ENCODE data around the gene SVIL. TPM values are rescaled to one million over a fixed set of nuclear protein-coding genes. Genes with fewer than 3 reads are reported as not detected.
"Not testable (repeated sequence)": the region's sequence is repeated elsewhere in the genome, so short reads cannot be mapped to it uniquely, and the experiment has no call there.

Gene SVIL
- total RNA-seq, 2 donors from 2014 or later: 349 to 483 TPM

DNA sequence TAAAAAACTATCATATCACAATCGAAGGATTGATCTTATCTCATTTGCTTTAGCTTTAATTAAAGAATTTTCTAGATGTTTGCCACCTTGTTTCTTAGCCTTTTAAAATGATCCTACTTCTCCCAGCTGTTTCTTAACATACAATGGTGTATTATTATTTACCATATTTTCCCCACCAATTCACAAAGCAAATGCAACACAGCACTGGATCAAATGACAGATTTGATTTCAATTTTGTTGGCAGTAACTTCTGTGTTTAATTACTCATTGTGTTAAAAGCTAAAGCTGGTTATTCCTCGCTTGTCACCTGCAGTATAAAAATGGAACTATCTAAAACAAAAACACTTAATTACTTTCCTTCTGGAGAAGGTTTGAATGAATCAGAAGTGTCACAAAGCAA, 19.6 kb downstream of the SVIL start:
- peaks cover 37 to 80% of the 10 kb centered on the region in 2 donors for H3K4me1 ChIP-seq (ENCODE audit: control insufficient read depth in 1 of 2, low read depth in 2 of 2)
- H3K9me3 ChIP-seq: no peaks in the 10 kb centered on the region
- H3K27ac ChIP-seq: peak overlapping the region in 1 of 2 donors; percentile 6
- no peak overlapping the region for H3K4me3 ChIP-seq
- H3K36me3 ChIP-seq: no peaks in the 10 kb centered on the region
- no peak for DNase-seq (ENCODE audit: low spot score)
- TF ChIP-seq, protein P1, sequence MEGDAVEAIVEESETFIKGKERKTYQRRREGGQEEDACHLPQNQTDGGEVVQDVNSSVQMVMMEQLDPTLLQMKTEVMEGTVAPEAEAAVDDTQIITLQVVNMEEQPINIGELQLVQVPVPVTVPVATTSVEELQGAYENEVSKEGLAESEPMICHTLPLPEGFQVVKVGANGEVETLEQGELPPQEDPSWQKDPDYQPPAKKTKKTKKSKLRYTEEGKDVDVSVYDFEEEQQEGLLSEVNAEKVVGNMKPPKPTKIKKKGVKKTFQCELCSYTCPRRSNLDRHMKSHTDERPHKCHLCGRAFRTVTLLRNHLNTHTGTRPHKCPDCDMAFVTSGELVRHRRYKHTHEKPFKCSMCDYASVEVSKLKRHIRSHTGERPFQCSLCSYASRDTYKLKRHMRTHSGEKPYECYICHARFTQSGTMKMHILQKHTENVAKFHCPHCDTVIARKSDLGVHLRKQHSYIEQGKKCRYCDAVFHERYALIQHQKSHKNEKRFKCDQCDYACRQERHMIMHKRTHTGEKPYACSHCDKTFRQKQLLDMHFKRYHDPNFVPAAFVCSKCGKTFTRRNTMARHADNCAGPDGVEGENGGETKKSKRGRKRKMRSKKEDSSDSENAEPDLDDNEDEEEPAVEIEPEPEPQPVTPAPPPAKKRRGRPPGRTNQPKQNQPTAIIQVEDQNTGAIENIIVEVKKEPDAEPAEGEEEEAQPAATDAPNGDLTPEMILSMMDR (IDR thresholded peaks at IDR 0.05): no peak
- no peak for ATAC-seq (ENCODE audit: insufficient number of reproducible peaks, low FRiP score, low read depth)
- no peaks in the 10 kb centered on the region for H3K27me3 ChIP-seq (replicated peaks; ENCODE audit: insufficient read depth)

- not testable (repeated sequence) for ATAC-seq (ENCODE audit: insufficient number of reproducible peaks, low FRiP score, low read depth); H3K4me3 ChIP-seq
Observed at GRCh38 chr10:29614289-29614688, 20.5 kb downstream of the SVIL start.

DNA sequence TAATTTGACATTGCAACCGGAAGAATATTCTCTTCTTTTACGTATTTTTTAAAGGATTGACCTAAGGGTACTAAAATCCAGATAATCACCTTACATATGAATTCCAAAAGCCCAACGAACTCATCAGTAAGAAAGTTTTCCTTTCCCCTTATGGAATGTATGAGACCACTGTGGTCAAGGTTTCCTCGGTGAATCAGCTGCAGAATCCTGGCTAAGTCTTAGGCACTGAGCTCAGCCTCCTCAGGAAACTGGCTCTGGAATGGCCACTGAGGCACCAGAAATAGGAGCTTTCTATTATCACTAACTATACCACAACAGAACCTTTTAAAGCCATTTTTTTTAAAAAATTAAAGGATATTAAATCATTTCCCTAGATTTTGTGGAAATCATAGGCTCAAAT, 21.0 kb downstream of the SVIL start:
- ATAC-seq (ENCODE audit: insufficient number of reproducible peaks, low FRiP score, low read depth) (no peak), DNase-seq (ENCODE audit: low spot score) (no peak)
- Histone ChIP-seq H3K4me3 (no peak overlapping the region), H3K9me3 (no peaks in the 10 kb centered on the region), H3K4me1 (ENCODE audit: control insufficient read depth in 1 of 2, low read depth in 2 of 2) (peaks cover 30 to 80% of the 10 kb centered on the region in 2 donors), H3K36me3 (no peaks in the 10 kb centered on the region), H3K27ac (no peak overlapping the region), H3K27me3 (replicated peaks; ENCODE audit: insufficient read depth) (no peaks in the 10 kb centered on the region)
- TF ChIP-seq, protein P1 (IDR thresholded peaks at IDR 0.05): no peak

More at GRCh38 chr10:29614289-29614688, 20.5 kb downstream of the SVIL start:
- H3K27me3 ChIP-seq (replicated peaks; ENCODE audit: insufficient read depth); DNase-seq (ENCODE audit: low spot score); H3K36me3 ChIP-seq; H3K9me3 ChIP-seq; H3K27ac ChIP-seq: not testable (repeated sequence)
- H3K4me1 ChIP-seq (ENCODE audit: control insufficient read depth in 1 of 2, low read depth in 2 of 2): peaks cover 29 to 80% of the 10 kb centered on the region in 2 donors

GRCh38 chr10:29613196-29613595, 21.6 kb downstream of the SVIL start:
- TF ChIP-seq, protein P1 (IDR thresholded peaks at IDR 0.05): no peak
- Histone ChIP-seq H3K27me3 (replicated peaks; ENCODE audit: insufficient read depth) (no peaks in the 10 kb centered on the region), H3K4me1 (ENCODE audit: control insufficient read depth in 1 of 2, low read depth in 2 of 2) (peaks cover 30 to 80% of the 10 kb centered on the region in 2 donors), H3K9me3 (no peaks in the 10 kb centered on the region), H3K27ac (peak overlapping the region in 1 of 2 donors; percentile 29), H3K4me3 (no peak overlapping the region), H3K36me3 (no peaks in the 10 kb centered on the region)
- ATAC-seq (ENCODE audit: insufficient number of reproducible peaks, low FRiP score, low read depth) (no peak), DNase-seq (ENCODE audit: low spot score) (no peak)

DNA sequence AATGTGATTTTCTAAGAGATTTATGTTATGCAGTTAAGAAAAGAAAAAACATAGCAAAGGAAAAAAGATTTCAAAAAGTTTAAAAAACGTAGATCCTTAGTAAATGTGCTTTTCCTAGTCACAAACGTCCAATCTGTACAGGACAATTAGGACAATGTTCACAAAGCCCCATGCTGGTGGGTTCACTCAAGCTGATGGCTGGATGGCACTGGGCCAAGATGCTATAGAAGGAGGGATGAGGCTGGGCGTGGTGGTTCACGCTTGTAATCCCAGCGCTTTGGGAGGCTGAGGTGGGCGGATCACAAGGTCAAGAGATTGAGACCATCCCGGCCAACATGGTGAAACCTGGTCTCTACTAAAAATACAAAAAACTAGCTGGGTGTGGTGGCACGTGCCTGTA, 22.1 kb downstream of the SVIL start:
- Histone ChIP-seq H3K9me3 (no peaks in the 10 kb centered on the region), H3K4me3 (no peak overlapping the region), H3K27me3 (replicated peaks; ENCODE audit: insufficient read depth) (no peaks in the 10 kb centered on the region), H3K27ac (peak overlapping the region; percentile 29 to 37), H3K4me1 (ENCODE audit: control insufficient read depth in 1 of 2, low read depth in 2 of 2) (peaks cover 34 to 80% of the 10 kb centered on the region in 2 donors), H3K36me3 (no peaks in the 10 kb centered on the region)
- TF ChIP-seq, protein P1 (IDR thresholded peaks at IDR 0.05): no peak
- DNase-seq (ENCODE audit: low spot score) (no peak), ATAC-seq (ENCODE audit: insufficient number of reproducible peaks, low FRiP score, low read depth) (no peak)

GRCh38 chr10:29611781-29612381, 22.9 kb downstream of the SVIL start:
- H3K36me3 ChIP-seq: no peaks in the 10 kb centered on the region
- H3K4me1 ChIP-seq (ENCODE audit: control insufficient read depth in 1 of 2, low read depth in 2 of 2): peaks cover 37 to 80% of the 10 kb centered on the region in 2 donors
- no peak overlapping the region for H3K4me3 ChIP-seq
- DNase-seq (ENCODE audit: low spot score) (no peak), ATAC-seq (ENCODE audit: insufficient number of reproducible peaks, low FRiP score, low read depth) (no peak)
- no peaks in the 10 kb centered on the region for H3K9me3 ChIP-seq
- H3K27me3 ChIP-seq (replicated peaks; ENCODE audit: insufficient read depth): no peaks in the 10 kb centered on the region
- peak overlapping the region; percentile 29 to 37 for H3K27ac ChIP-seq
- TF ChIP-seq, protein P1 (IDR thresholded peaks at IDR 0.05): no peak

Measured in thoracic aorta (tissue), 2 donors.